ENCODE measurements around the gene DRAM1.
"Not testable (repeated sequence)": the region's sequence is repeated elsewhere in the genome, so short reads cannot be mapped to it uniquely, and the experiment has no call there.

Gene DRAM1, protein sequence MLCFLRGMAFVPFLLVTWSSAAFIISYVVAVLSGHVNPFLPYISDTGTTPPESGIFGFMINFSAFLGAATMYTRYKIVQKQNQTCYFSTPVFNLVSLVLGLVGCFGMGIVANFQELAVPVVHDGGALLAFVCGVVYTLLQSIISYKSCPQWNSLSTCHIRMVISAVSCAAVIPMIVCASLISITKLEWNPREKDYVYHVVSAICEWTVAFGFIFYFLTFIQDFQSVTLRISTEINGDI
- total RNA-seq = 1.3 to 3.5 (median 1.9) reads per million in 4 donors

DNA sequence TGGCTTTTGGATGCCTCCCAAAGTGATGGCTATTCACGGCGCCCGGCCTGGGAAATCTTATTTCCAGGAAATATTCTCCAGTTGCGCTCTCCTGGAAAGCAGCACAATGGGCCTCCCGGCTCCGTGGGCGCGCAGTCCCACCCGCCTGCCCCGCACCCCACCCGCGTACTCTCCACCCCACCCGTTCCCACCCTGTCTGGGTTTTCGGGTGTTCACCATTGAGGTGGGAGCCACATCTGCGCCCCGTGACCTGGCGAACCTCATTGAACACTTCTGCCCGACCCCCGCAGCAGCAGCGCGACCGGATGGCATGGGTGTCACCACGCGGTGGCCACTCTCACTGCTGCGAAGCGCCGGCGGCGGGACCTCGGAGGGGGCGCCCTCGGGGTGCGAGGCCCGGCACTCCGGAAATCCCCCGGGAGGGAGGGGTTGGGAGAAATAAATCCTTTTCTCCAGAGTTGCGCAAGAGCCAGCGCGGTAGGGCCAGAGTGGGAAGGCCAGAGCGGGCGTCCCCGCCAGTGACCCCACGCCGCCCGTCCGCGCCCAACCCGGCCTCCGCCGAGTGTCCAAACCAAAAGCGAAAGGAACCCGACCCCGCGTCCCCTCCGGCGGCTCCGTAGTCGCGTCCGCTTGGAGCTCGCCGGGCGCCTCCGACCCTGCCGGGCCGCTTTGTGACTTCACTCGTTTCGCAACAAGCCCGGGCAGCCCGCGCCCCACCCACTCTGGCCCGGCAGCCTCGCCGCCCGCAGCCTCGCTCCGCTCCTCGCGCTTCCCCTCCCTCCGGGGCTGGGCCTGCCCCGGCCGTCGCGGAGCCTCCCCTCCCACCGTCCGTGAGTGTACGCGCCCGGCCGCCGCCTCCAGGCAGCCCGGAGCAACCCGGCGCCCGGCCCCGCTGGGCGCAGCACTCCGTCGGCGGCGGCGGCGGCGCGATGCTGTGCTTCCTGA is at the start of gene DRAM1:
Gene DRAM1, plus strand, starts transcription at position 720 of the 945 bp plus-strand sequence. Its CDS starts 210 bp downstream, at position 930.
- DNase-seq = peak; percentile 35 to 83 (median 56)

DNA sequence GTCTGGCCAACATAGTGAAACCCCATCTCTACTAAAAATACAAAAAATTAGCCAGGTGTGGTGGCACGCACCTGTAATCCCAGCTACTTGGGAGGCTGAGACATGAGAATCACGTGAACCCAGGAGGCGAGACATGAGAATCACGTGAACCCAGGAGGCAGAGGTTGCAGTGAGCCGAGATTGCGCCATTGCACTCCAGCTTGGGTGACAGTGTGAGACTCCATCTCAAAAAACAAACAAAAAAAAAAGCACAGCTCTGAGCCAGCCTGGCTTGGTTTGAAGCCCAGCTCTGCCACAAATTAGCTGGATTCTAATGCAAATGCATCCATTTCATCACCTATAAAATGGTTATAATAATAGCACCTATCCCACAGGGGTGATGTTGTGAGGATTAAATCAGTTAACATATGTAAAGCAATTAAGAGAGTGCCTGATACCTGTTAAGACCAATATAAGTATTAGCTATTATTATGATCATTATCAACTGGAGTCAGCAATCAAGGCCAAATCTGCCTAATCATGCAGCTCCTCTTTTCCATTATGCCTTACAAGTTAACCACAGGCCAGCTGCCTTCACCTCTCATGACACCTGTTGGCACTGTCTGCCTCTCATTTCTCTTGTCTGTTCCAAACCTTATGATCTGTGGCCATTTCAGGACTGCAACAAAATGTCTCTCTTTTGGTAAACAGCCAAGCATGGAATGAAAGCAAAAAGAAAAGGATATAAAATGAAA is 48.8 kb upstream of the DRAM1 start:
- no peak for DNase-seq

DNA sequence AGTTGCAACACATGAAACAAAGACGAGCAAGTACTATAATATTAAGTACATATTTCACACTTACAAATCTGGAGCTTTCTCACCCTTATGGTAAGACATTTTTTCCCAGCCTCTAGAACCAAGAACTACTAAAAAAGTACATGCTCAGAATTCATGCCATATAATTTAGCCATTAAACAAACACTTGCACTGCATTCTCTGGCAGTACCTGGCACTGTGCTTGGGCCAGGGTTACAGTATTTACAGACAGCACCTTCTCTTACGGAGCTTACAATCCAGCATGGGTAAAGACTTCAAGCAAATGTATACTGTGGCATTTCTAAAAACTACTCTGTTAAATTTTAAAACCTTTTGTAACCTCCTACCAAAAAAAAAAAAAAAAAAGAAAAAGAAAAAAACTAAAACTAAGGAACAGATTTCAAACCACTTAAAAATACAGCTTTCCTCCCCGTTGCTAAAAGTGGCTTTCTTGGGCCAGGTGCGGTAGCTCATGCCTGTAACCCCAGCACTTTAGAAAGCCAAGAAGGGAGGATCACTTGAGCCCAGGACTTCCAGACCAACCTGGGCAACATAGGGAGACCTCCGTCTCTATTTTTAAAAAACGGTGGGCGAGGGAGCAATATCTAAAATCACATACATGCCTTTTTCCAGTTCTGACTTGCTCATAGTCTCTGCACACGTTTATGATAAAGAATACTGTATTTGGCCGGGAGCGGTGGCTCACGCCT is 47.6 kb upstream of the DRAM1 start:
- DNase-seq = no peak

DNA sequence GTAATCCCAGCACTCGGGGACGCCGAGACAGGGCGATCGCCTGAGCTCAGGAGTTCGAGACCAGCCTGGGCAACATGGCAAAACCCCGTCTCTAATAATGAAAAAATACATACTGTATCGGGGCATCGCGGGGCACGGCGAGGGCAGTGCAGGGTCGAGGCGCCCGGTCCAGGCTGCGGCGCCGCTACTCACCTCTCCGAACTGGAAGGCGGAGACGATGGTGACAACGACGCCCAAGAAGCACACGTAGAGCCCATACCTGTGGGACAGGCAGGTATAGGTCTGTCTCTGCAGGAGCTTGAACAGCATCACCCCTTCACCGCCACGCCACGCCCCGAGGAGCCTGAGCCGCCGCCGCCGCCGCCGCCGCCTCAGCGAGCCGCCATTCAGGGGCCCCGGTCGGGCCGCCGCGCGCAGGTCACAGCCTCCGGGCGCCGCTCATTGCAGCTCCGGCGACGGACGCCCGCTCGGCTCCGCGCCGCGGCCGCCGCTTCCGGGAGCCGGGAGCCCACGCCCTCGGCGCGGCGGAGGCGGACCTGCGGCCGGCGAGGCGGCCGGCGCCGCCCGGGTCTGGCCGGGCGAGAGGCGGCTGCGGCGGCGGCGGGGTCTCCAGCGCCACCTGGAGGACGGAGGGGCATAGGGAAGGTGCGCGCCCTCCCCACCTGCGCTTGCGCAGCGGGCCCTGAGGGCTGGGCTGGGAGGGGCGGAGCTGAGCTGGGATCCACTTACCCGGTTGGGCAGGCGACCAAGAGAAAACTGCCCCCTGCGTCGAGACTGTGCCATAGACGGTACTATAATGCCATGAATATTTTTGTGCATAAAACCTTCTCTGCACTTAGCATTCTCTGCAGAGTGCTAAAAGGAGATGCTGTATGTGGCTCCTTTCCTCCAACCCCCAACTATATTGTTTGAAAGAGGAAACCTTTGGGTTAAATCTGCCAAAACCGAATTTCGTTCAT is 46.7 kb upstream of the DRAM1 start, which contains the start of gene GNPTAB:
Gene GNPTAB, minus strand, starts transcription at position 593 of the 959 bp plus-strand sequence. Its CDS starts 284 bp downstream, at position 309.
- DNase-seq = peak; percentile 91 to 97 (median 94)

DNA sequence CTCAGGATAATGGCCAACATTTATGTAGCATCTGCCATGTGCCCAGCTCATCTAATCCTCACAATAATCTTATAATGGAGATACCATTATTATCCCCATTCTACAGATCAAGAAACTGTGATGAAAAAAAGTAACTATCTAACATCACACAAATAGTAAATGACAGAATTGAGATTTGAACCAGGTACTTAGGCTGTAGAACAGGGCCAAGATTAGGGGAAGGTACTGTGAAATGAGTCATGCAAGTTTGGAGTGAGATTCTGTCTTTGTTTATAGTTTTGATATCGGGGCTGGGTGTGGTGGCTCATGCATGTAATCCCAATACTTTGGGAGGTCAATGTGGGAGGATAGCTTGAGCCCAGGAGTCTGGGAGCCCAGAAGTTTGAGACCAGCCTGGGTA is 45.4 kb upstream of the DRAM1 start:
- no peak for DNase-seq

DNA sequence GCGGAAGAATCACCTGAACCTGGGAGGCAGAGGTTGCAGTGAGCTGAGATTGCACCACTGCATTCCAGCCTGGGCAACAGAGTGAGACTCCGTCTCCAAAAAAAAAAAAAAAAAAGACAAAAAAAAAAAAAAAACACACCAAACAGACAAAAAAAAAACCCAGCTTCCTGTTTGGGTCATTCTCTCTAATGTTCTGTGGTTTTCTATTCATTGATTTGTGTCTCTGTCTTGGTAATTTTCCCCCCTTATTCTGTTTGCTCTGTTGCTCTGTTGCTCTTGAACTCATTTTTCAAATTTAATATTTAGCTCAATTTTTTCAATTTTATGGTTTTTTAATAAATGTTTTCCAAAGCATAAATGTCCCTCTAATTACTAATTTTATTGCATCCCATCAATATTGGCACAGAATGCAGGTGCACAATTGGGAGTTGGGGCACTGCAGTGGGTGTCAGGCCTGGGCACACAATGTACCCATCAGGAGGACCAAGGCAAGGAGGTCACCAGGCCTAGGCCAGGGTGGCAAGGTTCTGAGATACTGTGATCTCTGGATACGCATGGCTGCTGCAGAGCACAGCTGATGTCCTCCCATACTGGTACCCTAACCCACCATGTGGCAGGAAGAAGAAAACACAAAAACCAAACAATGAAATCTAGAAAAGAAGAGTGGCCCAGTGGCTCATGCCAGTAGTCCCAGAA is 38.6 kb upstream of the DRAM1 start:
- peak in 1 of 5 donors; percentile 18 for DNase-seq

DNA sequence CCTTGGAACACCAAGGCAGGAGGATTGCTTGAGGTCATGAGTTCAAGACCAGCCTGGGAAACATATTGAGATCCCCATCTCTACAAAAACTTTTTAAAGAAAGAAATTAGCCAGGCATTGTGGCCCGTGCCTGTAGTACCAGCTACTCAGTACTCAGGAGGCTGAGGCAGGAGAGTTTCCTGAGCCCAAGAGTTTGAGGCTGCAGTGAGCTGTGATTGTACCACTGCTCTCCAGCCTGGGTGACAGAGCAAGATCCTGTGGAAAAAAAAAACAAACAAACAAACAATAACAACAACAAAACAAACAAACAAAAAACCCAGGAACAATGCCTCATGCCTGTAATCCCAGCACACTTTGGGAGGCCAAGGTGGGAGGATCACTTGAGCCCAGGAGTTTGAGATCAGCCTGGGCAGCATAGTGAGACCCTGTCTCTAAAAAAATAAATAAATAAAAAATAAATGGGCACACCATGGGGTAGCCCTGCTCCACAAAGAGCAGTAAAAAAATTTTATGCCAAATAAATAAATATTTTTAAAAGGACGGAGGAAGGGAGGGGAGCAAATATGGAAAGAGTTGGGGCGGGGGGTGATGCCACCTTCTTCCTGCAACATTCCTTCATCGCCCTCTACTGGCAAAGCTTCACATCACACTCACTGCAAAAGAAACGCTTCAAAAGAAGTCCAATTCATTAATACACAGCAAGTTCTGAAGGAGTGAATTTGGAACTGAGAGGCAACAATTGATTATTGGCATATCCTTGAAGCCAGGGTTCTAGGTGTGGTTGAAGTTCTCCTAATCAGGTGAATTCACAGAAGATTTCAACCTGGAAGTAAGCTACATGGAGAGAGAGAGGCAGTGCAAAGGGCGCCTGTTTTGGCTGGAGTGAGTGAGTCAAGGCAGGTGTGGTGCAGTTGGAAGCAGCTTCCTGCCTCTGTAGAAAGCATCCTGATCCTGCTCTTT is 37.8 kb upstream of the DRAM1 start:
- DNase-seq = peak; percentile 30 to 65 (median 58)

DNA sequence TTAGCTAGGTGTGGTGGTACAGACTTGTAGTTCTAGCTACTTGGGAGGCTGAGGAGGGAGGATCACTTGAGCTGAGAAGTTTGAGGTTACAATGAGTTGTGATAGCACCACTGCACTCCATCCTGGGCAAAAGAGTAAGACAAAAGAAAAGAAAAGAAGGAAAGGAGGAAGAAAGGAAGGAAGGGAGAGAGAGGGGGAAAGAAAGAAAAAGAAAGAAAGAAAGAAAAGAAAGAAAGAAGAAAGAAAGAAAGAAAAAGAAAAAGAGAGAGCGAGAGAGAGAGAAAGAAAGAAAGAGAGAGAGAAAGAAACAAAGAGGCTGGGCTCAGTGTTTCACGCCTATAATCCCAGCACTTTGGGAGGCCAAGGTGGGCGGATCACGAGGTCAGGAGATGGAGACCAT is 36.3 kb upstream of the DRAM1 start:
- DNase-seq = no peak

DNA sequence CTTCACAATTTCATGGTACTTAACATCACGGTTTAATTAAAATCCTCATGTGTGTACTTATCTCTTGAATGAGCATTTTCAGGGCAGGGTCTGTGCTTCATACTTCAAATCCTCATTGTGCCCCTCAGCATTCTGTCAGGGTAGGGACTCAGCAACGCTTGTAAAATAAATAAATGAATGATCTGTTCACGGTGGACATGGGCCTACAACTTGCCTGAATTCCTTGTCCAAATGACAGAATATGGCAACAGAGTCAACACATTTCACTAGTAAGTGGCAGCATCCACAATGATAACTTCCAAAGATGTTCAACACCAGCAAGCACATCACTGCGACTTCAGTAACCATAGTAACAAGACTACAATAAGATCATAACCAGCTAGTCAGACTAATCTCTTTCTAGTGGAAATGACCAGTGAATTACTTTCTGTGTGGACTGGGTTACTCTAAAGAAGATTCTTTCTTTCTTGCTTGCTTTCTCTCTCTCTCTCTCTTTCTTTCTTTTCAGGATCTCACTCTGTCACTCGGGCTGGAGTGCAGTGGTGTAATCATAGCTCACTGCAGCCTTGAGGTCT is 32.2 kb upstream of the DRAM1 start:
- no peak for DNase-seq

DNA sequence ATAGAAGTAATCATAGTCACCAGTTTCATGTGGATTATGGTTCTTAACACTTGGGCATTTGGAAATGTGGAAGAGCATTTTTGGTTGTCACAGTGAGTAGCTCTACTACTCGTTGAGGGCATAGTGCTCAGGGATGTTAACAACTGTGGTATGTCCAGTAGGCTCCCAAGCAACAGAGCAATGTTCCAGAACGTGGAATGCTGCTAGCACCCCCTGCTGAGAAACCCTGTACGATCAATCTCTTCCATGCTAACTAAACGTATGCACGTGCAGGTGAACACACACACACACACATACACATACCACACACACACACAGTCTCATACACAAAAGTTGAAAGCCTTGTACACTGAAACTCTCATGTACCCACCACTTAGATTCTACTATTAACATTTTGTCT is 30.1 kb upstream of the DRAM1 start:
- DNase-seq = no peak

DNA sequence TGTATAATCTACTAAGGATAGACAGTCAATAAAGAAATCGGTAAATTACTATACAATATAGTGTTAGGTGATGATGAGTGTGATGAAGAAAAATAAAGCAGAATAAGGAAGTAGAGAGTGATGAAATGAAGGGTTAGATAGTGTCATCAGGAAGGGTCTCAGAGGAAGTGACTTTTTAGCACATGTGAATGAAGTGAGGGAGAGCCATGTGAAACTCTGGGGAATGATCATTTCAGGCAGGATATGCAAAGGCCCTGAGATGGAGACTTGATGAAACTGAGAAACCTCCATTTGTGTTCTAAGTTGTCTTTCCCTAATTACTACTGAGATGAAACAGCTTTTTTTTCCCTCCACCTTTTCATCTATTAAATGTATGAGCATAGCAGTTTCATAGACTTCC is 27.2 kb upstream of the DRAM1 start:
- DNase-seq = no peak

DNA sequence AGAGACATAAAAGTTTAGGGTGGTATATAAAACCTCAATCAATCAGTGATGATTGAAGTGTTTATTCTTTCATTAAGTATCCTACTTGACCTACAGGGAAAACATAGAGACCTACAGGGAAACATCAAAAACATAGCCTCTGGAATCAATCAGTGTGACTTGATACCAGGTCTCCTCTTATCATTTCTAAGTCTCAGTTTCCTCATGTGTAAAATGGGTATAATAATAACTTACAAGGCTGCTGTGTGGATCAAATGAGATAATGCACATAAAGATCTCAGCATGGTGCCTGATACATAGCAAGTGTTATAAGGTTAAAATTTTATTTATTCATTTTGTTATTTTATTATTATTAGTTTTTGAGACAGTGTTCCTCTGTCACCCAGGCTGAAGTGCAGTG is 24.4 kb upstream of the DRAM1 start:
- DNase-seq = no peak

DNA sequence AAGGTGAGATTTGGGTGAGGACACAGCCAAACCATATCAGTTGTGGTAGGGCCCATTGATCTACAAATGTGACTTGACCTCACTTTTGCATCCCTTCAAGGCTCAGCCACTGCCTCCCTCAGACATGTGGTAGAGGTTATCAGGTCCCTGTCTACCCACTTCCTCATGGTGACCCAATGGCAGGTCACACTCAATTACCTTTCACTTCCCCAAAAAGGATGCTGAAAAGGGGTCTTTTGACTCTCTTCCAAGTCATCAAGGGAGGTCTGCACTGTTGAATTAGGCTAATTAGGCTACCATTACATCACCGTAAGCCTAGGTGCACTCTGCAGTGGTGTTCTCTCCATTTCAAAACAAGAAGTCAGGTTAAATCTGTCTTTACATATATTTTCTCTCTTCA is 22.6 kb upstream of the DRAM1 start:
- DNase-seq = no peak

DNA sequence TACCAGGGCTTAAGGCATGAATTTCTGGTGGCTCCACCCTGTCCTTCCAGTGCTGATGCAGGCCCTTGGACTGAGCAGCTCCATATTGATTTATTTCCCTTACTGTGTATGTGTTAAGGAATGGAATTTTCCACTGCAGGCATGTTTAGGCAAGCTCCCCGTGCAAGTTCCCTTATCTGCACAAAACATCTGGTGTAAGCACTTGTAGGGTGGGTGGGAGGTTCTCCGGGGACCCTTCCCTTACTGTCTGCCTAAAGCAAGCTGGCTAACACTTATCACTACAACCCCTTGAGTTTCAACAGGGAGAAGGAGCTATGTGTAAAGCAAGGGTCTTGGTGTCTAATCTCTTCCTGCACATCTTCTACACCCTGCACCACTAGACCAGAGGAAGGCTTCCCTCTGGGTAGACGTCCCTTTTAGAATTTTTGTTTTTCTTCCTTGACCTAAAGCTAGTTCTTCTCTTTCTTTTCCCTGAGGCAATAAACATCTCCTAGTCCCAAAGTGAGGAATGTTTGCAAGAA is 22.0 kb upstream of the DRAM1 start:
- no peak for DNase-seq

DNA sequence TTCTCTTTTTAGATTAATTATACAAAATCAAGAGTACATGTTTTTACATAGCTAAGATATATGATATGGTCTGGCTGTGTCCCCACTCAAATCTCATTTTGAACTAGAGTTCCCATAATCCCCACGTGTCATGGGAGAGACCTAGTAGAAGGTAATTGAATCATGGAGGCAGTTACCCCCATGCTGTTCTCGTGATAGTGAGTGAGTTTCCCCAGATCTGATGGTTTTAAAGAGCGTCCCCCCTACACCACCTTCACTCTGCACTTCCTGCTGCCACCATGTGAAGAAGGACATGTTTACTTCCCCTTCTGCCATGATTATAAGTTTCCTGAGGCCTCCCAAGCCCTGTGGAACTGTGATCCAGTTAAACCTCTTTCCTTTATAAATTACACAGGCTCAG is 21.4 kb upstream of the DRAM1 start:
- DNase-seq = no peak

DNA sequence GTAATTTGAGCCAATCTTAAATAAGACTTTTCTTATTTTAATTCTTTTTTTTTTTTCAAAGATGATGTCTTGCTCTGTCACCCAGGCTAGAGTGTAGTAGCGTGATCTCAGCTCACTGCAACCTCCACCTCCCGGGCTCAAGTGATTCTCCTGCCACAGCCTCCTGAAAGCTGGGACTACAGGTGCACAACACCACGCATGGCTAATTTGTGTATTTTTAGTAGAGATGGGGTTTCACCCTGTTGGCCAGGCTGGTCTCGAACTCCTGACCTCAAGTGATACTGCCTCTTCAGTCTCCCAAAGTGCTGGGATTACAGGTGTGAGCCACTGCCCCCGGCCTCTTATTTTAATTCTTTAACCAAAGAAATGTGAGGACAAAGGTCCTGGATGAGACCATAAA is 20.8 kb upstream of the DRAM1 start:
- DNase-seq = not testable (repeated sequence)

DNA sequence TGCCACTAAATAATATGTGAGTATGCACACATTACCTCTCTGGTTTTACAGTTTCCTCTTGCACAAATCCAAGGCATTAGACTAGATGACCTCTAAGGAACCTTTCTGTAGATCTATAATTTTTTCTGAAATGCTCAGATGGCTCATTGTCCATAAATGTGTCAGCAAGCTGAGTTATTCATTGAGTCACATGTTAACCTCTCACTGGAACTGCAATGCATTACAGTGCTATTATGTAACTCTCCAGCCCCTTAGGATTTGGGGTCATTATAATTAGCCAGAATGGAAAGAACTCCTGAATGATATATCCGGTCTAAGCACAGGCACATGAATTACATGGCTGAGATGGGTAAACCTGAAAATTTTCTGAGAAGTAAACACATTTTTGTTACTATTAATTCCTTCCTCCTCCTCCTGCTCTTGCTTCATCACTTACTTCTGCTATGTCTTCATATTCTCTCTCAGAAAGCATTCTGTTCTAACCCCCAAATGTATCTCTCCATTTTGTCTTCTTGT is 20.3 kb upstream of the DRAM1 start:
- no peak for DNase-seq

DNA sequence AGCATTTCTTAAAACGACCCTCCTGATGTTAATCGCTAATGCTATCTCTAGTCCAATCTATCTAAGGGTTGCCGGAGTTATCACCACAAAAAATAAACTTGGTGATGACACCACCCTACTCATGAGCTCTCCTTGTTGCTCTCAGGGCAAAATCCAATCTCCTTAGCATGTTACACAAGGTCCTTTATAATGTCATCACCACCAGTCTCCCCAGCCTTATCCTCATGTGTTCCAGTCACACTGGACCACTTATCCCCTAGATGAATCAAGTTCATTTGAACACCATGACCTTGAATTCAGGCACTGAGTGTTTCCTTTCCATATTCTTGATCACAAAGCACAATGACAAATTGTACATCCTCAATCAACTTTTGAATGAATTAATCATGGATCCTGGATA is 19.0 kb upstream of the DRAM1 start:
- DNase-seq = no peak

All from T-helper 1 cell (primary cell).